HEK293 (cell line): ENCODE data around the gene GCA.

Source experiments
- CTCF ChIA-PET: fragments of 350-600 bp; formaldehyde crosslinking; extraction: SDS; loops from one replicate; lab custom pipeline; 2021; ENCODE audit warnings: antibody characterized with exemption; lab: Yijun Ruan, JAX
- POLR2A ChIA-PET: fragments of 300-600 bp; formaldehyde crosslinking; extraction: SDS; loops from one replicate; lab custom pipeline; 2020; ENCODE audit warnings: antibody characterized with exemption, inconsistent platforms; lab: Yijun Ruan, JAX
- H3K27ac ChIP-seq: fragments of 200-500 bp; sonication (Bioruptor generic); 2 replicates; pipeline ENCODE4 v1.5.1; 2014; ENCODE audit warnings: low read depth, low read length, control low read depth, inconsistent platforms; ENCODE audit errors: extremely low read depth
- H3K36me3 ChIP-seq, 2 experiments: fragments of 200-500 bp in 1 of 2; sonication (Bioruptor generic) in 1 of 2; 1 replicate in 1 of 2; 2 replicates in 1 of 2; pipeline ENCODE4 v1.5.1; 2014 to 2017; ENCODE audit warnings: inconsistent platforms in 2 of 2, low read length in 2 of 2; ENCODE audit not compliant: control insufficient read depth in 2 of 2, insufficient read depth in 1 of 2
- H3K4me1 ChIP-seq: fragments of 200-500 bp; sonication (Bioruptor generic); 2 replicates; pipeline ENCODE4 v1.5.1; 2014; ENCODE audit warnings: mild to moderate bottlenecking, low read length, inconsistent platforms; ENCODE audit not compliant: control insufficient read depth, insufficient read depth
- H3K4me3 ChIP-seq: 2 replicates; pipeline ENCODE4 v1.5.1; 2011; ENCODE audit warnings: low read depth, mild to moderate bottlenecking, control low read depth, low read length, moderate library complexity
- H3K9me3 ChIP-seq: fragments of 200-500 bp; sonication (Bioruptor generic); 2 replicates; pipeline ENCODE4 v1.5.1; 2014; ENCODE audit warnings: low read depth, low read length, inconsistent platforms; ENCODE audit not compliant: control insufficient read depth, insufficient read depth
- BCL11A ChIP-seq: fragments of 450-650 bp; formaldehyde crosslinking; IDR thresholded peaks from 2 replicates; pipeline ENCODE4 v1.5.1; 2016; ENCODE audit warnings: low read depth, missing biosample characterization, missing genetic modification characterization
- IKZF3 ChIP-seq: fragments of 450-650 bp; IDR thresholded peaks from 2 replicates; pipeline ENCODE4 v1.5.0; 2018; ENCODE audit warnings: missing biosample characterization, mild to moderate bottlenecking, missing genetic modification characterization, moderate library complexity
- KLF8 ChIP-seq: fragments of 450-650 bp; formaldehyde crosslinking; IDR thresholded peaks from 2 replicates; pipeline ENCODE4 v1.5.1; 2016; ENCODE audit warnings: missing biosample characterization, missing genetic modification characterization
- SCRT2 ChIP-seq: fragments of 450-650 bp; formaldehyde crosslinking; IDR thresholded peaks from 2 replicates; pipeline ENCODE4 v1.5.1; 2016; ENCODE audit warnings: missing biosample characterization, missing genetic modification characterization
- ZBTB11 ChIP-seq: fragments of 450-650 bp; formaldehyde crosslinking; conservative IDR thresholded peaks from 2 replicates; pipeline ENCODE4 v1.5.1; 2016; ENCODE audit warnings: low read depth, missing biosample characterization, missing genetic modification characterization
- ZNF148 ChIP-seq: fragments of 450-650 bp; formaldehyde crosslinking; IDR thresholded peaks from 2 replicates; pipeline ENCODE4 v1.5.0; 2017; ENCODE audit warnings: missing biosample characterization, missing genetic modification characterization, borderline replicate concordance
- ZNF221 ChIP-seq: fragments of 450-650 bp; formaldehyde crosslinking; IDR thresholded peaks from 2 replicates; pipeline ENCODE4 v1.5.1; 2017; ENCODE audit warnings: missing biosample characterization, missing genetic modification characterization, borderline replicate concordance
- ZNF280C ChIP-seq: fragments of 450-650 bp; formaldehyde crosslinking; IDR thresholded peaks from 2 replicates; pipeline ENCODE4 v1.5.1; 2016; ENCODE audit warnings: missing biosample characterization, missing genetic modification characterization
- ZNF341 ChIP-seq: fragments of 450-650 bp; formaldehyde crosslinking; IDR thresholded peaks from 2 replicates; pipeline ENCODE4; 2016; ENCODE audit warnings: low read depth, missing biosample characterization, missing genetic modification characterization
- ZNF366 ChIP-seq: fragments of 450-650 bp; formaldehyde crosslinking; conservative IDR thresholded peaks from 2 replicates; pipeline ENCODE4 v1.5.1; 2016; ENCODE audit warnings: missing biosample characterization, missing genetic modification characterization
- ZNF449 ChIP-seq: fragments of 450-650 bp; formaldehyde crosslinking; IDR thresholded peaks from 2 replicates; pipeline ENCODE4 v1.5.1; 2017; ENCODE audit warnings: missing biosample characterization, mild to moderate bottlenecking, missing genetic modification characterization, moderate library complexity
- ZNF530 ChIP-seq: fragments of 450-650 bp; formaldehyde crosslinking; IDR thresholded peaks from 2 replicates; pipeline ENCODE4 v1.5.1; 2016; ENCODE audit warnings: low read depth, missing biosample characterization, missing genetic modification characterization
- ZNF558 ChIP-seq: fragments of 450-650 bp; formaldehyde crosslinking; IDR thresholded peaks from 2 replicates; pipeline ENCODE4 v1.5.1; 2016; ENCODE audit warnings: missing biosample characterization, missing genetic modification characterization
- ZNF560 ChIP-seq: fragments of 450-650 bp; formaldehyde crosslinking; IDR thresholded peaks from 2 replicates; pipeline ENCODE4 v1.5.1; 2017; ENCODE audit warnings: missing biosample characterization, missing genetic modification characterization, borderline replicate concordance
- ZNF610 ChIP-seq: fragments of 450-650 bp; formaldehyde crosslinking; IDR thresholded peaks from 2 replicates; pipeline ENCODE4 v1.5.1; 2016; ENCODE audit warnings: missing biosample characterization, missing genetic modification characterization, borderline replicate concordance
- ZNF747 ChIP-seq: fragments of 450-650 bp; formaldehyde crosslinking; IDR thresholded peaks from 2 replicates; pipeline ENCODE4 v1.5.1; 2016; ENCODE audit warnings: missing biosample characterization, missing genetic modification characterization
- ZNF843 ChIP-seq: fragments of 450-650 bp; formaldehyde crosslinking; IDR thresholded peaks from 2 replicates; pipeline ENCODE4 v1.5.1; 2016; ENCODE audit warnings: missing biosample characterization, missing genetic modification characterization
- ZSCAN23 ChIP-seq: fragments of 450-650 bp; formaldehyde crosslinking; IDR thresholded peaks from 2 replicates; pipeline ENCODE4 v1.5.1; 2016; ENCODE audit warnings: missing biosample characterization, missing genetic modification characterization

GCA gene

GRCh38 chr2:162337868-162338267 lies 6.1 kb upstream of the GCA start:
- CTCF ChIA-PET = interaction anchor here (0.6 to 1.4 kb wide), 2 partner anchors 11 to 215 kb away, joined by 3 to 6 read pairs; no protein-coding TSS in a partner anchor
- Histone ChIP-seq H3K4me1 (no peaks in the 10 kb centered on the region), H3K36me3 (no peaks in the 10 kb centered on the region), H3K27ac (no peak overlapping the region), H3K4me3 (no peak overlapping the region)
- POLR2A ChIA-PET = no interaction called here
- TF ChIP-seq ZNF747 (tag by site-specific recombination) = no peak
- TF ChIP-seq ZNF610 (tag by site-specific recombination) = no peak
- TF ChIP-seq, all 188 proteins: peak for 0
- H3K9me3 ChIP-seq = no peaks in the 10 kb centered on the region

GRCh38 chr2:162340822-162341221 lies 3.1 kb upstream of the GCA start:
- POLR2A ChIA-PET = no interaction called here
- TF ChIP-seq ZNF843 (tag by site-specific recombination) (no peak), IKZF3 (no peak), ZNF558 (tag by site-specific recombination) (no peak)
- Histone ChIP-seq H3K4me1 (peaks cover 2% of the 10 kb centered on the region; the same call in 1 of the 2 replicates), H3K4me3 (no peak overlapping the region), H3K9me3 (no peaks in the 10 kb centered on the region), H3K36me3 (no peaks in the 10 kb centered on the region), H3K27ac (no peak overlapping the region)
- CTCF ChIA-PET = interaction anchor here (0.6 kb wide), 1 partner anchor 22 kb away, joined by 3 read pairs; no protein-coding TSS in a partner anchor

GRCh38 chr2:162342321-162342720 lies 1.6 kb upstream of the GCA start:
- CTCF ChIA-PET = interaction anchor here (0.8 kb wide), 1 partner anchor 41 kb away, joined by 3 read pairs; no protein-coding TSS in a partner anchor
- Histone ChIP-seq H3K36me3 (no peaks in the 10 kb centered on the region), H3K4me3 (no peak overlapping the region)
- TF ChIP-seq ZNF341 (tag by site-specific recombination) (no peak), SCRT2 (no peak), ZNF530 (tag by site-specific recombination) (no peak)
- TF ChIP-seq, all 188 proteins: peak for 0
- Histone ChIP-seq H3K27ac (no peak overlapping the region), H3K4me1 (peaks cover 2% of the 10 kb centered on the region; the same call in 1 of the 2 replicates), H3K9me3 (no peaks in the 10 kb centered on the region)
- POLR2A ChIA-PET = no interaction called here

- ChIA-PET CTCF (interaction anchor here (0.8 kb wide), 1 partner anchor 41 kb away, joined by 3 read pairs; no protein-coding TSS in a partner anchor), POLR2A (no interaction called here)
- Histone ChIP-seq H3K9me3 (no peaks in the 10 kb centered on the region), H3K4me3 (no peak overlapping the region), H3K36me3 (no peaks in the 10 kb centered on the region), H3K4me1 (peaks cover 2% of the 10 kb centered on the region; the same call in 1 of the 2 replicates), H3K27ac (no peak overlapping the region)
- TF ChIP-seq KLF8 (tag by site-specific recombination) (no peak), ZNF610 (tag by site-specific recombination) (no peak), ZNF366 (tag by site-specific recombination) (no peak), IKZF3 (no peak), ZNF280C (tag by site-specific recombination) (no peak), ZNF148 (no peak), ZSCAN23 (tag by site-specific recombination) (no peak), BCL11A (tag by site-specific recombination) (no peak), ZNF221 (tag by site-specific recombination) (no peak), ZNF449 (no peak), ZBTB11 (tag by site-specific recombination) (no peak), ZNF560 (no peak)
Observed at GRCh38 chr2:162342841-162343240, 1.1 kb upstream of the GCA start.
